Measurements from ENCODE around the gene XPNPEP1. TPM values are rescaled to one million over a fixed set of nuclear protein-coding genes. Genes with fewer than 3 reads are reported as not detected.

XPNPEP1 gene
- total RNA-seq, 1 donor from 2014 or later: 94.6 TPM

- DNase-seq (ENCODE audit: low read depth): no peak
- no peak for TF ChIP-seq CTCF (IDR thresholded peaks at IDR 0.05; ENCODE audit: insufficient read depth, low read length, poor library complexity, severe bottlenecking)
- peaks cover 4% of the 10 kb centered on the region for H3K36me3 ChIP-seq (ENCODE audit: control insufficient read depth, insufficient read depth, low read length)
- no peak overlapping the region for H3K4me3 ChIP-seq (ENCODE audit: low read depth, low read length)
- no peaks in the 10 kb centered on the region for H3K27me3 ChIP-seq (ENCODE audit: control insufficient read depth, insufficient read depth, low read length)
Measured at GRCh38 chr10:109911903-109912302, 11.4 kb downstream of the XPNPEP1 start.

- peaks cover 2% of the 10 kb centered on the region for H3K36me3 ChIP-seq (ENCODE audit: control insufficient read depth, insufficient read depth, low read length)
Measured at GRCh38 chr10:109906316-109906715, 17.0 kb downstream of the XPNPEP1 start.

GRCh38 chr10:109904397-109904796 lies 18.9 kb downstream of the XPNPEP1 start:
- no peaks in the 10 kb centered on the region for H3K27me3 ChIP-seq (ENCODE audit: control insufficient read depth, insufficient read depth, low read length)
- TF ChIP-seq CTCF (IDR thresholded peaks at IDR 0.05; ENCODE audit: insufficient read depth, low read length, poor library complexity, severe bottlenecking): no peak
- DNase-seq (ENCODE audit: low read depth): no peak
- H3K4me3 ChIP-seq (ENCODE audit: low read depth, low read length): no peak overlapping the region
- H3K36me3 ChIP-seq (ENCODE audit: control insufficient read depth, insufficient read depth, low read length): peaks cover 2% of the 10 kb centered on the region

More at GRCh38 chr10:109906316-109906715, 17.0 kb downstream of the XPNPEP1 start:
- no peak for TF ChIP-seq CTCF (IDR thresholded peaks at IDR 0.05; ENCODE audit: insufficient read depth, low read length, poor library complexity, severe bottlenecking)
- no peak for DNase-seq (ENCODE audit: low read depth)
- Histone ChIP-seq H3K4me3 (ENCODE audit: low read depth, low read length) (no peak overlapping the region), H3K27me3 (ENCODE audit: control insufficient read depth, insufficient read depth, low read length) (no peaks in the 10 kb centered on the region)

- no peak for TF ChIP-seq CTCF (IDR thresholded peaks at IDR 0.05; ENCODE audit: insufficient read depth, low read length, poor library complexity, severe bottlenecking)
- Histone ChIP-seq H3K27me3 (ENCODE audit: control insufficient read depth, insufficient read depth, low read length) (no peaks in the 10 kb centered on the region), H3K4me3 (ENCODE audit: low read depth, low read length) (no peak overlapping the region), H3K36me3 (ENCODE audit: control insufficient read depth, insufficient read depth, low read length) (peaks cover 2% of the 10 kb centered on the region)
- DNase-seq (ENCODE audit: low read depth): no peak
Measured at GRCh38 chr10:109902992-109903947, 20.0 kb downstream of the XPNPEP1 start.

- H3K27me3 ChIP-seq (ENCODE audit: control insufficient read depth, insufficient read depth, low read length): no peaks in the 10 kb centered on the region
- TF ChIP-seq CTCF (IDR thresholded peaks at IDR 0.05; ENCODE audit: insufficient read depth, low read length, poor library complexity, severe bottlenecking): no peak
- H3K4me3 ChIP-seq (ENCODE audit: low read depth, low read length): no peak overlapping the region
- DNase-seq (ENCODE audit: low read depth): no peak
- no peaks in the 10 kb centered on the region for H3K36me3 ChIP-seq (ENCODE audit: control insufficient read depth, insufficient read depth, low read length)
Measured at GRCh38 chr10:109899356-109900331, 23.7 kb downstream of the XPNPEP1 start.

Data from kidney epithelial cell (primary cell).